Adrenal gland (tissue), 5 donors: Measurements from ENCODE around the gene ACBD6.

Experiments used
- POLR2A ChIP-seq, 2 donors: fragments of 450-650 bp; IDR thresholded peaks; one replicate each; pipeline ENCODE4 v1.6.1; 2017; ENCODE audit warnings: antibody characterized with exemption in 2 of 2, mild to moderate bottlenecking in 2 of 2, moderate library complexity in 1 of 2
- TF ChIP-seq, protein P1 (sequence below), 6 experiments: fragments of 450-650 bp in 4 of 6; fragments of 200-600 bp in 2 of 6; sonication (generic) in 1 of 6; IDR thresholded peaks; 1 replicate in 5 of 6; 2 replicates in 1 of 6; pipeline versions ENCODE4 v1.5.1 to v1.8.0; 2016 to 2021; ENCODE audit warnings: antibody characterized with exemption in 6 of 6, mild to moderate bottlenecking in 2 of 6, moderate library complexity in 1 of 6
- donor health status: DM: no; HTN: no; CAD: no.

DNA sequence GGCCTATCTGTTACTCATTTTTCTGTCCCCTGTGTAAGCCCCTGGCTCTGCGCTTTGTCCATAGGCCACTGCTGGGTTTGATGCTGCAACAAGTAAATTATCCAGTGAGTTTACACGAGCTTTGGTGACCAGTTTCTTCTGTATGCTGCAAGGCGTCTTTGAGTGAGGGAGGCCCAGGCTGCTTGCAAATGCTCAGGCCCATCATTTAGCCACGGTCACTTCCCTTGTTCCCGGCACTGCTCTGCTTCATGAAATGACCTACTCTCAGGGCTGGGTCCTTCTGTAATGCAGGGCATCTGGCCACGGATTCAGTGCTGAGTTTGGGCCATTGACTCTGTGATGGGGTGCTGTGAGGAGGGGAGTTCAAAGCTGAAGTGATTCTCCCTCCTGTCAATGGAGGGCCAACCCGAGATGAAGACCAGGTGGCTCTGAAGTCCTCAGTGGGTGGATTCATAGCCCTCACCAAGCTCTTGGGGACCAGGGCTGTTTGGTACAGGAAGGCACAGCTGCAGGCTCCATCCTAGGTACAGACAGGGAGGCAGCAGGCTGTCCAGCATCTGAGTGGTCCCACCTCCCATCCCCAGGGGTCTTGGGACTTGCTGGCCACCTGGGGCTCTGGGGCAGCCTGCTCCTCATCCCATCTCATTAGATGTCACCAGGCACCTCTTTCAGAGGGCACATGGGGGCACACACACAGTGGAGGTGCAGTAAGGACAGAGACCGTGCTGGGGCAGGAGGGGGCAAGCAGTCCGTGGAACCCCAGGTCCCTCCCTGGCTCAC is 250.7 kb downstream of the ACBD6 start:
- TF ChIP-seq, protein P1, sequence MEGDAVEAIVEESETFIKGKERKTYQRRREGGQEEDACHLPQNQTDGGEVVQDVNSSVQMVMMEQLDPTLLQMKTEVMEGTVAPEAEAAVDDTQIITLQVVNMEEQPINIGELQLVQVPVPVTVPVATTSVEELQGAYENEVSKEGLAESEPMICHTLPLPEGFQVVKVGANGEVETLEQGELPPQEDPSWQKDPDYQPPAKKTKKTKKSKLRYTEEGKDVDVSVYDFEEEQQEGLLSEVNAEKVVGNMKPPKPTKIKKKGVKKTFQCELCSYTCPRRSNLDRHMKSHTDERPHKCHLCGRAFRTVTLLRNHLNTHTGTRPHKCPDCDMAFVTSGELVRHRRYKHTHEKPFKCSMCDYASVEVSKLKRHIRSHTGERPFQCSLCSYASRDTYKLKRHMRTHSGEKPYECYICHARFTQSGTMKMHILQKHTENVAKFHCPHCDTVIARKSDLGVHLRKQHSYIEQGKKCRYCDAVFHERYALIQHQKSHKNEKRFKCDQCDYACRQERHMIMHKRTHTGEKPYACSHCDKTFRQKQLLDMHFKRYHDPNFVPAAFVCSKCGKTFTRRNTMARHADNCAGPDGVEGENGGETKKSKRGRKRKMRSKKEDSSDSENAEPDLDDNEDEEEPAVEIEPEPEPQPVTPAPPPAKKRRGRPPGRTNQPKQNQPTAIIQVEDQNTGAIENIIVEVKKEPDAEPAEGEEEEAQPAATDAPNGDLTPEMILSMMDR (IDR thresholded peaks at IDR 0.05) = no peak
- no peak for TF ChIP-seq POLR2A (IDR thresholded peaks at IDR 0.05)
